Right atrium auricular region (tissue), 2 donors: Measurements from ENCODE around the gene RNASE3. TPM values are rescaled to one million over a fixed set of nuclear protein-coding genes. Genes with fewer than 3 reads are reported as not detected.
"Not testable (repeated sequence)": the region's sequence is repeated elsewhere in the genome, so short reads cannot be mapped to it uniquely, and the experiment has no call there.

Experiments
- DNase-seq: peaks from one replicate; pipeline ENCODE4 v3.0.0-alpha.2; 2019; ENCODE audit warnings: low spot score
- H3K27ac ChIP-seq, 2 donors: fragments of 200-600 bp; sonication (generic); 1 replicate in 1 of 2; 2 replicates in 1 of 2; pipeline ENCODE4 v1.5.1; 2016 to 2019
- H3K27me3 ChIP-seq, 2 donors: fragments of 200-600 bp; sonication (generic); one replicate each; pipeline versions ENCODE4 v1.5.1 to v1.6.0; 2017 to 2019
- H3K36me3 ChIP-seq: fragments of 200-600 bp; sonication (generic); one replicate; pipeline ENCODE4 v1.5.1; 2016
- H3K4me1 ChIP-seq, 2 donors: fragments of 200-600 bp; sonication (generic); one replicate each; pipeline versions ENCODE4 v1.5.1 to v1.6.0; 2017 to 2019
- H3K4me3 ChIP-seq, 2 donors: fragments of 200-600 bp; sonication (generic); 1 replicate in 1 of 2; 2 replicates in 1 of 2; pipeline ENCODE4 v1.5.1; 2017 to 2019; ENCODE audit warnings: mild to moderate bottlenecking in 1 of 2, moderate library complexity in 1 of 2
- H3K9me3 ChIP-seq, 2 donors: fragments of 200-600 bp; sonication (generic); one replicate each; pipeline ENCODE4 v1.5.1; 2019
- CTCF ChIP-seq, 2 donors: fragments of 200-600 bp; sonication (generic); IDR thresholded peaks; one replicate each; pipeline ENCODE4 v1.5.1; 2019; ENCODE audit warnings: antibody characterized with exemption in 2 of 2
- total RNA-seq, 2 donors: library from RNA; depleted of rRNA; stranded (reverse); fragments of >200 nt; gene quantifications; one replicate each; pipeline ENCODE4 v1.1.0, GENCODE V29; 2016

RNASE3 gene
- total RNA-seq, 2 donors from 2014 or later: 0.59 TPM; not detected in 1

- Histone ChIP-seq H3K27ac (no peak overlapping the region), H3K9me3 (no peaks in the 10 kb centered on the region), H3K27me3 (no peaks in the 10 kb centered on the region), H3K36me3 (no peaks in the 10 kb centered on the region), H3K4me1 (peaks cover 0 to 10% of the 10 kb centered on the region in 2 donors), H3K4me3 (no peak overlapping the region)
- DNase-seq: no peak
- no peak for TF ChIP-seq CTCF (IDR thresholded peaks at IDR 0.05)
These were observed 14.2 kb upstream of the RNASE3 start for GRCh38 chr14:20877016-20877415.

GRCh38 chr14:20878695-20879094, 12.5 kb upstream of the RNASE3 start:
- Histone ChIP-seq H3K4me1 (peaks cover 0 to 5% of the 10 kb centered on the region in 2 donors), H3K36me3 (no peaks in the 10 kb centered on the region), H3K27ac (no peak overlapping the region), H3K27me3 (no peaks in the 10 kb centered on the region), H3K9me3 (no peaks in the 10 kb centered on the region), H3K4me3 (no peak overlapping the region)
- no peak for TF ChIP-seq CTCF (IDR thresholded peaks at IDR 0.05)
- DNase-seq: no peak

GRCh38 chr14:20881229-20881628, 10.0 kb upstream of the RNASE3 start:
- not testable (repeated sequence) for H3K4me3 ChIP-seq, H3K27ac ChIP-seq, H3K4me1 ChIP-seq, DNase-seq, H3K36me3 ChIP-seq, H3K27me3 ChIP-seq, H3K9me3 ChIP-seq

DNA sequence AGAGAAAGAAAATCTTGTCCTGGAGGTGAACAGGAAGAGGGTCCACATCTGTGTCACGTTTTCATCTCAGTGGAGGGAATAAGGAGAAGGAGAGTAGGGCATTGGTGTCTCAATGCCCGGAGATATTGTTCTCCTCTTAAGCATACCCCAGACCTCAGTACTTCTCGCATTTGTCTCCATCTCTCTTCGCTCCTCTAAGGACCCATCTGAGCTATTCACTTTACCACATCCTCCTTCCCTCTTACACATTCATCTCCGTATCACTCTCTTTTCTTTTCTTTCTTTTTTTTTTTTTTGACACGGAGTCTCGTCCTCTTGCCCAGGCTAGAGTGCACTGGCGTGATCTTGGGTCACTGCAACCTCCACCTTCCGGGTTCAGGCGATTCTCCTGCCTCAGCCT, 8.4 kb upstream of the RNASE3 start:
- DNase-seq, H3K27me3 ChIP-seq, H3K36me3 ChIP-seq, H3K9me3 ChIP-seq, H3K4me3 ChIP-seq, H3K4me1 ChIP-seq, H3K27ac ChIP-seq: not testable (repeated sequence)

- H3K4me1 ChIP-seq, H3K36me3 ChIP-seq, DNase-seq, H3K27ac ChIP-seq, H3K4me3 ChIP-seq, H3K27me3 ChIP-seq, H3K9me3 ChIP-seq: not testable (repeated sequence)
These were observed 2.8 kb upstream of the RNASE3 start for GRCh38 chr14:20888411-20888810.

GRCh38 chr14:20895322-20895721, 4.1 kb downstream of the RNASE3 start:
- H3K36me3 ChIP-seq, H3K27me3 ChIP-seq, H3K4me1 ChIP-seq, H3K27ac ChIP-seq, H3K9me3 ChIP-seq, DNase-seq, H3K4me3 ChIP-seq: not testable (repeated sequence)

DNA sequence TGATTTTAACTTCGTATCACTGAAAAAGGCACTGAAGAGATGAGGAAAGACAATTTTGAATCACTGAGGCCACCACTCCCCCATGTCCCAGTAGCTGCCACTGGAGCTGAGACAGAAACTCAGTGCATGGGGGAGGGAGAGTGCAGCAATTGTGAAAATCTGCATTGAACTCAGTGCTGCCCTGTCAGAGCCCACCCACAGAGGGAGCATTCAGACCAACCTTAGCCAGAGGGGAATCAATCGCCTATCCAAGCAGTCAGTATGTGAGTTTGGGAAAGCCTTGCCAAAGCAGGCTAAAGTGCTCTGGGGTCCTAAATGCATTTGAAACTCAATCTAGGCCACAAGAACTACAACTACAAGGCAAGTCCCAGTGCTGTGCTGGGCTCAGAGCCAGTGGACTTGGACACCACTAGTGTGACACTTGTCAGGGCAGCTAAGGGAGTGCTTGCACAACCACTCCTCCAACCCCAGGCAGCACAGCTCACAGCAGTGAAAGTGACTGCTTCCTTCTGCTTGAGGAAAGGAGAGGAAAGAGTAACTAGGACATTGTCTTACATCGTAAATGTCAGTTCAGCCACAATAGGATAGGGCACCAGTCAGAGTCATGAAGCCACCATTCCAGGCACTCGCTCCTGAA, 13.3 kb downstream of the RNASE3 start:
- no peak overlapping the region for H3K4me3 ChIP-seq
- TF ChIP-seq CTCF (IDR thresholded peaks at IDR 0.05): no peak
- no peaks in the 10 kb centered on the region for H3K36me3 ChIP-seq
- no peak for DNase-seq
- H3K27ac ChIP-seq: no peak overlapping the region
- no peaks in the 10 kb centered on the region for H3K27me3 ChIP-seq
- H3K4me1 ChIP-seq: no peaks in the 10 kb centered on the region
- H3K9me3 ChIP-seq: no peaks in the 10 kb centered on the region

DNA sequence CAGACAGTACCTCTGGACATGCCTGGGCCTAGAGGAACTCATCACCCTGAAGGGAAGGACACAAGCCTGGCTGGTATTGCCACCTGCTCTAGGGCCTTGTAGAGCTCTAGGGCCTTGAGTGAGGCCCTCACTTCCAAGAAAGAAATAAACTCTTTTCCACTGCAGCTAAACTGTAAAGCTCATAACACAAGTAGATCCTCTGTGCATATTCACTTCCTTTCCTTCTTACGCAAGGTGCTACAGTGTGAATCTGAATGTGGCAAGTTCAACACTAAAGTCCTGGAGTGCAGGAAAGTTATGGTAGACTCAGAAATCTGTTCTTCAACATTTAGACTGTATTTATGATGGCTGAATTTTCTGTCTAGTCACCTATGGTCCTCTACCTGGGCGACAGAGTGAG, 14.5 kb downstream of the RNASE3 start:
- no peaks in the 10 kb centered on the region for H3K9me3 ChIP-seq
- H3K4me3 ChIP-seq: no peak overlapping the region
- no peaks in the 10 kb centered on the region for H3K4me1 ChIP-seq
- TF ChIP-seq CTCF (IDR thresholded peaks at IDR 0.05): no peak
- H3K27ac ChIP-seq: no peak overlapping the region
- DNase-seq: no peak
- H3K27me3 ChIP-seq: no peaks in the 10 kb centered on the region
- no peaks in the 10 kb centered on the region for H3K36me3 ChIP-seq
